Dendritic cell treated with granulocyte-macrophage colony-stimulating factor and Interleukin-4, amounts not matched to agents 40 ng/mL and 50 ng/mL, for 4 days (primary cell): Measurements from ENCODE around the gene MRTFA.

Experiments
- H3K27ac Mint-ChIP-seq: one replicate; pipeline ENCODE4 v1.8.0; 2022; ENCODE audit warnings: mild to moderate bottlenecking, mixed read lengths
- H3K27me3 Mint-ChIP-seq: one replicate; pipeline ENCODE4 v1.8.0; 2022; ENCODE audit warnings: mild to moderate bottlenecking, mixed read lengths
- H3K36me3 Mint-ChIP-seq: one replicate; pipeline ENCODE4 v1.8.0; 2022; ENCODE audit warnings: low read depth, mixed read lengths
- H3K4me1 Mint-ChIP-seq: one replicate; pipeline ENCODE4 v1.8.0; 2022; ENCODE audit warnings: low read depth, mixed read lengths
- H3K4me3 Mint-ChIP-seq: one replicate; pipeline ENCODE4 v1.8.0; 2022; ENCODE audit warnings: mild to moderate bottlenecking, moderate library complexity, mixed read lengths
- H3K9me3 Mint-ChIP-seq: one replicate; pipeline ENCODE4 v1.8.0; 2022; ENCODE audit warnings: mixed read lengths
- intact Hi-C: fragments of 100-400 bp; cut with micrococcal nuclease; formaldehyde crosslinking; loops from one replicate; pipeline ENCODE4 v1.15.0; 2022

Gene MRTFA

GRCh38 chr22:40410731-40411505 lies 225.6 kb downstream of the MRTFA start:
- Mint-ChIP-seq H3K27me3 (no peaks in the 10 kb centered on the region), H3K4me1 (peaks cover 52% of the 10 kb centered on the region)

GRCh38 chr22:40410272-40410671 lies 226.2 kb downstream of the MRTFA start:
- Mint-ChIP-seq H3K27ac (no peak overlapping the region), H3K36me3 (peaks cover 96% of the 10 kb centered on the region), H3K27me3 (no peaks in the 10 kb centered on the region), H3K9me3 (no peaks in the 10 kb centered on the region), H3K4me1 (peaks cover 46% of the 10 kb centered on the region), H3K4me3 (no peak overlapping the region)
- intact Hi-C loops = no loop called here

More at GRCh38 chr22:40410731-40411505, 225.6 kb downstream of the MRTFA start:
- Mint-ChIP-seq H3K4me3 (no peak overlapping the region), H3K27ac (peak overlapping the region; percentile 51), H3K9me3 (no peaks in the 10 kb centered on the region), H3K36me3 (peaks cover 96% of the 10 kb centered on the region)
- intact Hi-C loops = no loop called here

- intact Hi-C loops = no loop called here
- H3K4me1 Mint-ChIP-seq = peaks cover 40% of the 10 kb centered on the region
- no peaks in the 10 kb centered on the region for H3K27me3 Mint-ChIP-seq
- H3K4me3 Mint-ChIP-seq = no peak overlapping the region
- H3K36me3 Mint-ChIP-seq = peaks cover 96% of the 10 kb centered on the region
- H3K27ac Mint-ChIP-seq = peak overlapping the region; percentile 46
- no peaks in the 10 kb centered on the region for H3K9me3 Mint-ChIP-seq
Observed at GRCh38 chr22:40409613-40410113, 226.9 kb downstream of the MRTFA start.

GRCh38 chr22:40408718-40409612 lies 227.6 kb downstream of the MRTFA start:
- Mint-ChIP-seq H3K27ac (peak overlapping the region; percentile 46), H3K4me1 (peaks cover 33% of the 10 kb centered on the region), H3K4me3 (no peak overlapping the region), H3K27me3 (no peaks in the 10 kb centered on the region), H3K36me3 (peaks cover 96% of the 10 kb centered on the region), H3K9me3 (no peaks in the 10 kb centered on the region)
- intact Hi-C loops = no loop called here

- no peaks in the 10 kb centered on the region for H3K9me3 Mint-ChIP-seq
- H3K27me3 Mint-ChIP-seq = no peaks in the 10 kb centered on the region
- peaks cover 98% of the 10 kb centered on the region for H3K36me3 Mint-ChIP-seq
- H3K27ac Mint-ChIP-seq = peak overlapping the region; percentile 46
- peaks cover 38% of the 10 kb centered on the region for H3K4me1 Mint-ChIP-seq
- H3K4me3 Mint-ChIP-seq = no peak overlapping the region
- intact Hi-C loops = no loop called here
Observed at GRCh38 chr22:40407831-40408717, 228.4 kb downstream of the MRTFA start.

GRCh38 chr22:40407021-40407761 lies 229.3 kb downstream of the MRTFA start:
- peaks cover 35% of the 10 kb centered on the region for H3K4me1 Mint-ChIP-seq
- H3K4me3 Mint-ChIP-seq = no peak overlapping the region
- peak overlapping the region; percentile 55 for H3K27ac Mint-ChIP-seq
- no peaks in the 10 kb centered on the region for H3K9me3 Mint-ChIP-seq
- H3K27me3 Mint-ChIP-seq = no peaks in the 10 kb centered on the region
- intact Hi-C loops = no loop called here
- peaks cover 100% of the 10 kb centered on the region for H3K36me3 Mint-ChIP-seq

- Mint-ChIP-seq H3K36me3 (peaks cover 100% of the 10 kb centered on the region), H3K9me3 (no peaks in the 10 kb centered on the region), H3K27ac (no peak overlapping the region), H3K4me3 (no peak overlapping the region), H3K27me3 (no peaks in the 10 kb centered on the region), H3K4me1 (peaks cover 26% of the 10 kb centered on the region)
- intact Hi-C loops = no loop called here
Observed at GRCh38 chr22:40406063-40406890, 230.2 kb downstream of the MRTFA start.

GRCh38 chr22:40405178-40406062 lies 231.1 kb downstream of the MRTFA start:
- no peaks in the 10 kb centered on the region for H3K9me3 Mint-ChIP-seq
- no peak overlapping the region for H3K27ac Mint-ChIP-seq
- H3K27me3 Mint-ChIP-seq = no peaks in the 10 kb centered on the region
- H3K36me3 Mint-ChIP-seq = peaks cover 99% of the 10 kb centered on the region
- no peak overlapping the region for H3K4me3 Mint-ChIP-seq
- intact Hi-C loops = no loop called here
- peaks cover 29% of the 10 kb centered on the region for H3K4me1 Mint-ChIP-seq

GRCh38 chr22:40404251-40405177 lies 232.0 kb downstream of the MRTFA start:
- Mint-ChIP-seq H3K4me1 (peaks cover 31% of the 10 kb centered on the region), H3K27me3 (no peaks in the 10 kb centered on the region), H3K9me3 (no peaks in the 10 kb centered on the region), H3K4me3 (no peak overlapping the region), H3K27ac (no peak overlapping the region), H3K36me3 (peaks cover 90% of the 10 kb centered on the region)
- intact Hi-C loops = no loop called here

- no peak overlapping the region for H3K27ac Mint-ChIP-seq
- no peak overlapping the region for H3K4me3 Mint-ChIP-seq
- intact Hi-C loops = no loop called here
- peaks cover 82% of the 10 kb centered on the region for H3K36me3 Mint-ChIP-seq
- no peaks in the 10 kb centered on the region for H3K27me3 Mint-ChIP-seq
- no peaks in the 10 kb centered on the region for H3K9me3 Mint-ChIP-seq
- H3K4me1 Mint-ChIP-seq = peaks cover 35% of the 10 kb centered on the region
Observed at GRCh38 chr22:40403651-40404050, 232.9 kb downstream of the MRTFA start.

GRCh38 chr22:40403141-40403540 lies 233.4 kb downstream of the MRTFA start:
- H3K9me3 Mint-ChIP-seq = no peaks in the 10 kb centered on the region
- H3K4me1 Mint-ChIP-seq = peaks cover 35% of the 10 kb centered on the region
- H3K36me3 Mint-ChIP-seq = peaks cover 77% of the 10 kb centered on the region
- peak overlapping the region; percentile 3 for H3K27ac Mint-ChIP-seq
- no peak overlapping the region for H3K4me3 Mint-ChIP-seq
- intact Hi-C loops = no loop called here
- H3K27me3 Mint-ChIP-seq = no peaks in the 10 kb centered on the region
